CD14-positive monocyte (primary cell): ENCODE data around the gene HECTD4. TPM values are rescaled to one million over a fixed set of nuclear protein-coding genes. Genes with fewer than 3 reads are reported as not detected.

Source experiments
- DNase-seq, 3 donors: peaks; one replicate each; pipeline ENCODE4 v3.0.0-alpha.2; 2011 to 2022
- H2AFZ ChIP-seq: 2 replicates; pipeline ENCODE4 v1.6.0; 2012; ENCODE audit warnings: mild to moderate bottlenecking, low read depth, low read length, inconsistent platforms; ENCODE audit not compliant: insufficient read depth, poor library complexity, severe bottlenecking
- H3K27ac ChIP-seq, 2 donors: 1 replicate in 1 of 2; 2 replicates in 1 of 2; pipeline ENCODE4 v1.5.1; 2012 to 2013; ENCODE audit warnings: low read length in 2 of 2, control low read depth in 1 of 2, inconsistent platforms in 1 of 2, low read depth in 1 of 2, mild to moderate bottlenecking in 1 of 2
- H3K27me3 ChIP-seq, 2 donors: one replicate each; pipeline versions ENCODE4 v1.6.0 to v1.6.1; 2011 to 2013; ENCODE audit warnings: low read length in 2 of 2; ENCODE audit not compliant: control insufficient read depth in 2 of 2, insufficient read depth in 2 of 2
- H3K36me3 ChIP-seq, 2 donors: replicated peaks in 1 of 2; 1 replicate in 1 of 2; 2 replicates in 1 of 2; pipeline versions ENCODE4 v1.5.1 to v1.6.1; 2012 to 2013; ENCODE audit warnings: low read length in 2 of 2, control low read depth in 1 of 2, inconsistent platforms in 1 of 2, mild to moderate bottlenecking in 1 of 2; ENCODE audit not compliant: insufficient read depth in 2 of 2, control insufficient read depth in 1 of 2
- H3K4me1 ChIP-seq, 2 donors: 1 replicate in 1 of 2; 2 replicates in 1 of 2; pipeline versions ENCODE4 v1.5.1 to v1.6.1; 2012 to 2013; ENCODE audit warnings: low read length in 2 of 2, control low read depth in 1 of 2, inconsistent platforms in 1 of 2, mild to moderate bottlenecking in 1 of 2, moderate library complexity in 1 of 2; ENCODE audit not compliant: insufficient read depth in 2 of 2, control insufficient read depth in 1 of 2
- H3K4me2 ChIP-seq: replicated peaks from 2 replicates; pipeline ENCODE3; 2012; ENCODE audit warnings: low read length, moderate library complexity, mild to moderate bottlenecking; ENCODE audit not compliant: poor library complexity, severe bottlenecking; ENCODE audit errors: extremely low read depth
- H3K4me3 ChIP-seq, 3 experiments: fragments of 200-600 bp in 1 of 3; sonication (generic) in 1 of 3; replicated peaks in 1 of 3; 1 replicate in 2 of 3; 2 replicates in 1 of 3; pipeline ENCODE4 v1.5.1; 2011 to 2013; ENCODE audit warnings: low read length in 3 of 3, mild to moderate bottlenecking in 3 of 3, control low read depth in 2 of 3, low read depth in 2 of 3, inconsistent platforms in 1 of 3, moderate library complexity in 1 of 3
- H3K79me2 ChIP-seq: 2 replicates; pipeline ENCODE4 v1.6.0; 2012; ENCODE audit warnings: mild to moderate bottlenecking, control low read depth, inconsistent platforms, low read length, moderate library complexity; ENCODE audit not compliant: insufficient read depth
- H3K9ac ChIP-seq: 2 replicates; pipeline ENCODE4 v1.6.0; 2017; ENCODE audit warnings: low read length, mild to moderate bottlenecking; ENCODE audit not compliant: insufficient read depth, poor library complexity, severe bottlenecking
- H3K9me3 ChIP-seq, 2 donors: replicated peaks in 1 of 2; 1 replicate in 1 of 2; 2 replicates in 1 of 2; pipeline versions ENCODE4 v1.5.1 to v1.6.1; 2012 to 2013; ENCODE audit warnings: low read length in 2 of 2, control low read depth in 1 of 2; ENCODE audit not compliant: control insufficient read depth in 1 of 2, insufficient read depth in 1 of 2
- H4K20me1 ChIP-seq: 2 replicates; pipeline ENCODE4 v1.6.0; 2012; ENCODE audit warnings: mild to moderate bottlenecking, low read length, control low read depth, moderate library complexity; ENCODE audit not compliant: insufficient read depth
- H3K27ac Mint-ChIP-seq, 7 donors: one replicate each; pipeline ENCODE4 v1.8.0; 2020; ENCODE audit warnings: mild to moderate bottlenecking in 7 of 7, mixed read lengths in 7 of 7, moderate library complexity in 6 of 7, inconsistent platforms in 2 of 7
- H3K27me3 Mint-ChIP-seq, 3 donors: one replicate each; pipeline ENCODE4 v1.8.0; 2021 to 2022; ENCODE audit warnings: low read depth in 3 of 3, mild to moderate bottlenecking in 3 of 3, mixed read lengths in 3 of 3, moderate library complexity in 3 of 3, inconsistent platforms in 1 of 3
- H3K36me3 Mint-ChIP-seq, 2 donors: one replicate each; pipeline ENCODE4 v1.8.0; 2020; ENCODE audit warnings: mixed read lengths in 2 of 2, inconsistent platforms in 1 of 2, mild to moderate bottlenecking in 1 of 2
- H3K4me1 Mint-ChIP-seq: one replicate; pipeline ENCODE4 v1.8.0; 2020; ENCODE audit warnings: mild to moderate bottlenecking, mixed read lengths
- H3K4me3 Mint-ChIP-seq, 2 donors: one replicate each; pipeline ENCODE4 v1.8.0; 2020; ENCODE audit warnings: mild to moderate bottlenecking in 2 of 2, mixed read lengths in 2 of 2, moderate library complexity in 1 of 2
- H3K9me3 Mint-ChIP-seq, 7 donors: one replicate each; pipeline ENCODE4 v1.8.0; 2020 to 2022; ENCODE audit warnings: mixed read lengths in 7 of 7, mild to moderate bottlenecking in 6 of 7, moderate library complexity in 6 of 7, inconsistent platforms in 2 of 7
- WGBS: methylation state at CpG from one replicate; pipeline ENCODE4 v1.1.5; 2013; ENCODE audit warnings: missing lambda C conversion rate; ENCODE audit not compliant: insufficient coverage; 5-methylcytosine and 5-hydroxymethylcytosine counted together
- intact Hi-C, 2 donors: fragments of 100-400 bp; cut with micrococcal nuclease; formaldehyde crosslinking; loops; one replicate each; pipeline versions ENCODE4 v1.15.0 to v1.15.1; 2023
- polyA plus RNA-seq, 3 donors: library from polyadenylated mRNA; depleted of rRNA in 1 of 3; unstranded in 2 of 3; stranded (reverse) in 1 of 3; fragments of 300-500 nt in 2 of 3; fragments of >200 nt in 1 of 3; fragmentation: Illumina TruSeq in 2 of 3; gene quantifications; 1 replicate in 2 of 3; 2 replicates in 1 of 3; pipeline ENCODE4 v1.2.3, GENCODE V29; 2012 to 2021
- TF ChIP-seq, protein P1 (sequence below): fragments of 200-600 bp; IDR thresholded peaks from one replicate; pipeline ENCODE4 v1.8.0; 2022; ENCODE audit warnings: antibody characterized with exemption, mild to moderate bottlenecking

The HECTD4 gene
- polyA plus RNA-seq, 3 donors = 0.73 to 18.3 (median 2.4) TPM

DNA sequence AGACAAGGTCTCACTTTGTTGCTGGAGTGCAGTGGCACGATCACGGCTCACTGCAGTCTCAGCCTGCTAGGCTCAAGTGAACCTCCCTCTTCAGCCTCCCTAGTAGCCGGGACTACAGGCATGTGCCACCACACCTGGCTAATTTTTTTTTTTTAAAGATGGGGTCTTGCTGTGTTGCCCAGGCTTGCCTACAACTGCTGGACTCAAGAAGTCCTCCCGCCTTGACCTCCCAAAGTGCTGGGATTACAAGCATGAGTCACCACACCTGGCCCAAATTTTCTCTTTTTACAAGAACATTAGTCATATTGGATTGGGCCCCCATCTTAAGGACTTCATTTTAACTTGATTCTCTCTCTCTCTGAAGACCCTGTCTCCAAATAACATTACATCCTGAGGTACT, 7.0 kb upstream of the HECTD4 start:
- Histone ChIP-seq H3K27ac (no peak overlapping the region), H3K4me2 (no peak overlapping the region), H3K4me3 (no peak overlapping the region), H3K4me1 (peaks cover 17 to 22% of the 10 kb centered on the region in 2 donors), H2AFZ (no peak overlapping the region), H3K36me3 (no peaks in the 10 kb centered on the region), H3K9ac (no peak overlapping the region), H3K27me3 (no peaks in the 10 kb centered on the region), H3K79me2 (no peaks in the 10 kb centered on the region), H4K20me1 (no peaks in the 10 kb centered on the region), H3K9me3 (no peaks in the 10 kb centered on the region)
- no peaks in the 10 kb centered on the region for H3K36me3 Mint-ChIP-seq
- no peak overlapping the region for H3K4me3 Mint-ChIP-seq
- 90% methylated on average over 1 of the region's 4 CpGs for WGBS
- peaks cover 5 to 11% (median 9%) of the 10 kb centered on the region in 3 donors for H3K27me3 Mint-ChIP-seq
- DNase-seq = no peak
- peaks cover 0 to 1% (median 0%) of the 10 kb centered on the region in 7 donors for H3K9me3 Mint-ChIP-seq
- peaks cover 16% of the 10 kb centered on the region for H3K4me1 Mint-ChIP-seq
- TF ChIP-seq, protein P1, sequence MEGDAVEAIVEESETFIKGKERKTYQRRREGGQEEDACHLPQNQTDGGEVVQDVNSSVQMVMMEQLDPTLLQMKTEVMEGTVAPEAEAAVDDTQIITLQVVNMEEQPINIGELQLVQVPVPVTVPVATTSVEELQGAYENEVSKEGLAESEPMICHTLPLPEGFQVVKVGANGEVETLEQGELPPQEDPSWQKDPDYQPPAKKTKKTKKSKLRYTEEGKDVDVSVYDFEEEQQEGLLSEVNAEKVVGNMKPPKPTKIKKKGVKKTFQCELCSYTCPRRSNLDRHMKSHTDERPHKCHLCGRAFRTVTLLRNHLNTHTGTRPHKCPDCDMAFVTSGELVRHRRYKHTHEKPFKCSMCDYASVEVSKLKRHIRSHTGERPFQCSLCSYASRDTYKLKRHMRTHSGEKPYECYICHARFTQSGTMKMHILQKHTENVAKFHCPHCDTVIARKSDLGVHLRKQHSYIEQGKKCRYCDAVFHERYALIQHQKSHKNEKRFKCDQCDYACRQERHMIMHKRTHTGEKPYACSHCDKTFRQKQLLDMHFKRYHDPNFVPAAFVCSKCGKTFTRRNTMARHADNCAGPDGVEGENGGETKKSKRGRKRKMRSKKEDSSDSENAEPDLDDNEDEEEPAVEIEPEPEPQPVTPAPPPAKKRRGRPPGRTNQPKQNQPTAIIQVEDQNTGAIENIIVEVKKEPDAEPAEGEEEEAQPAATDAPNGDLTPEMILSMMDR = no peak
- no peak overlapping the region for H3K27ac Mint-ChIP-seq
- intact Hi-C loops = loop anchor here in 1 of 2 donors (10.0 kb wide), 1 partner anchor 264 kb away; the partner anchor contains the start of gene TRAFD1

DNA sequence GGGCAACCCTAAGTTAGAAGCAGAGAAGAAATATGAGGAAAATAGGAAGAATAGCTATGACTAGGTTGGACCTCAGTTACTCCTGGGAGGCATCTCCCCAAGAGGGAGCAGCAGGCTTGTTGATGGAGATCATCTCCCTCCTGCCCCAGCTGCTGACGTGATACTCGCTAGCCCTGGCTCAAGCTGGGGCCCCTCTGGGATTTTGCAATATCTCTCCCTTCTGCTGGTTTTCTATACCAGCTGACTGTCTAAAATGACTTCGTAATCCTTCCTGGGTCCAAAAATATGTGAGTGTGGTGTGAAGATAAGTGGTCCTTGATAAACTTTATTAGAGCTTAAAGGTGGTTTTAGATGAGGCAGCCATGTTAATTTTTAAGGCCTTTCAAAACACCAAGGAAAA, 4.5 kb upstream of the HECTD4 start:
- TF ChIP-seq, protein P1 = no peak
- no CpG with 5 or more reads among the region's 3 CpGs for whole genome bisulfite sequencing
- intact Hi-C loops = loop anchor here in 1 of 2 donors (10.0 kb wide), 1 partner anchor 262 kb away; the partner anchor contains the start of gene TRAFD1

More for the DNA sequence above, 4.5 kb upstream of the HECTD4 start:
- Mint-ChIP-seq H3K36me3 (no peaks in the 10 kb centered on the region), H3K4me3 (no peak overlapping the region), H3K9me3 (no peaks in the 10 kb centered on the region), H3K27me3 (peaks cover 0 to 11% (median 9%) of the 10 kb centered on the region in 3 donors), H3K27ac (peak overlapping the region in 4 of 7 donors; percentile 27 to 73 (median 64)), H3K4me1 (peaks cover 26% of the 10 kb centered on the region)
- DNase-seq = peak; percentile 32 to 44 (median 41)
- no peak overlapping the region for H3K4me3 ChIP-seq
- H3K4me2 ChIP-seq = peak overlapping the region; percentile 27
- H3K9ac ChIP-seq = peak overlapping the region; percentile 4
- H3K4me1 ChIP-seq = peaks cover 26 to 32% of the 10 kb centered on the region in 2 donors
- H3K9me3 ChIP-seq = no peaks in the 10 kb centered on the region
- H3K36me3 ChIP-seq = no peaks in the 10 kb centered on the region
- peaks cover 3% of the 10 kb centered on the region for H3K79me2 ChIP-seq
- peak overlapping the region; percentile 76 for H2AFZ ChIP-seq
- no peaks in the 10 kb centered on the region for H3K27me3 ChIP-seq
- H4K20me1 ChIP-seq = no peaks in the 10 kb centered on the region
- H3K27ac ChIP-seq = peak overlapping the region in 1 of 2 donors; percentile 15
